MM.1S (cell line): ENCODE measurements around the gene EVX2.

Experiments
- CTCF ChIP-seq: fragments of 300-600 bp; sonication (generic); IDR thresholded peaks from 2 replicates; pipeline ENCODE4 v1.5.1; 2016; ENCODE audit warnings: antibody characterized with exemption, low read length, mixed read lengths
- EZH2 ChIP-seq: fragments of 300-600 bp; sonication (generic); optimal IDR thresholded peaks from 2 replicates; pipeline ENCODE3; 2017; ENCODE audit warnings: low read depth, mild to moderate bottlenecking, antibody characterized with exemption, low read length, mixed read lengths

GRCh38 chr2:176128172-176128981 lies 44.6 kb upstream of the EVX2 start:
- TF ChIP-seq CTCF (no peak), EZH2 (no peak)
